KOPT-K1 (cell line): ENCODE data around the gene OR7A5.

ENCODE experiments used
- H3K27ac ChIP-seq: fragments of 200-600 bp; sonication (generic); 2 replicates; pipeline ENCODE4 v1.5.1; 2016; ENCODE audit warnings: antibody characterized with exemption, mild to moderate bottlenecking, low read depth, low read length; ENCODE audit not compliant: poor library complexity, severe bottlenecking
- H3K36me3 ChIP-seq: fragments of 200-600 bp; sonication (generic); 2 replicates; pipeline ENCODE4 v1.5.1; 2017; ENCODE audit warnings: antibody characterized with exemption, mild to moderate bottlenecking, low read length, moderate library complexity; ENCODE audit not compliant: insufficient read depth
- H3K9me3 ChIP-seq: fragments of 200-600 bp; sonication (generic); 2 replicates; pipeline ENCODE4 v1.5.1; 2017; ENCODE audit warnings: antibody characterized with exemption, low read length, mild to moderate bottlenecking; ENCODE audit not compliant: insufficient read depth, poor library complexity, severe bottlenecking

Gene OR7A5

DNA sequence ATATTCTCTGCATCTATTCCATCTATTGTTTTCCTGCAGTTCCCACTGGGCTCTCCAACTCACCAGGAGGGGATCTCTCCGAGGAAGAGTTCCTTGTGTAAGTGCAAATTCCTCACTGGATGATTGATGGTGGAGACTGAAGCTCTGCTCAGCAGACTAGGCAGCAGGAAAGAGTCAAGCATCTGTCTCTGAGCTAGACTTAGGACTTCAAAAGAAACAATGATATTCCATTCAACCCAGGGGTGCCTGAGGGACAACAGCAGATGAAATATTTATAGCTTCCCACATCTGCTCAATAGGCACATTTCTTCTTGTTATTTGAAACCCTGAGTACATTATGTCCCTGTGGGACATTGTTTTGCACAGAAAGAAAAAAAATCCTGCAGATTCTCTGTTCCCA lies at the start of gene OR7A5, which contains the start of gene OR7C1:
OR7A5 (minus strand) TSS at position 175 of the 400 bp plus-strand sequence. CDS start 6,944 bp downstream, outside the sequence.
OR7C1 (minus strand) TSS at position 175 of the 400 bp plus-strand sequence. CDS start 35,049 bp downstream, outside the sequence.
- no peaks in the 10 kb centered on the region for H3K9me3 ChIP-seq
- H3K36me3 ChIP-seq, result no peaks in the 10 kb centered on the region
- H3K27ac ChIP-seq, result no peak within 1 kb of the TSS

DNA sequence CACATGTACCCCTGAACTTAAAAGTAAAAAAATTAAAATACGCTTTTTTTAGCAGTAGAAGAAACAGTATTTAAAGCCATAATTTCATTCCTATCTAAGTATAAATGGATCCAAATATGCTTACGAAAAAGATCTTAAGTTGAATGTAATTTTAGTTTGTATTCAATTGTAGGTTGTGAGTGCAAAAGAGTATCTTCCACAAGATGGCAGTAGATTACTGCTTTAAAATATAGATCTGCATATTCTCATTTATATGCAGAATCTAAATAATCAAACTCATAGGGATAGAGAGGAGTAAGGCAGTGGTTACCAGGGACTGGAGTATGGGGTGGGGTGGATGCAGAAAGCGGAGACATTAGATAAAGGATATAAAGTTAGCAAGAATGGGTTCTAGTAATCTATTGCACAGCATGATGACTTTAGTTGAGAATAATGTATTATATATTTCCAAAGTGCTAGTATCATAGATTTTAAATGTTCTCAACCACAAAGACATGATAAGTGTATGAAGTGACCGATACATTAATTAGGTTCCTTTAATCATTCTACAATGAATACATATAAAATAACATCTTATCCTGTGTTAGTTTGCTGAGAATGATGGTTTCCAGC lies 36.7 kb upstream of the OR7A5 start:
- no peaks in the 10 kb centered on the region for H3K9me3 ChIP-seq
- H3K27ac ChIP-seq, result no peak overlapping the region
- no peaks in the 10 kb centered on the region for H3K36me3 ChIP-seq

DNA sequence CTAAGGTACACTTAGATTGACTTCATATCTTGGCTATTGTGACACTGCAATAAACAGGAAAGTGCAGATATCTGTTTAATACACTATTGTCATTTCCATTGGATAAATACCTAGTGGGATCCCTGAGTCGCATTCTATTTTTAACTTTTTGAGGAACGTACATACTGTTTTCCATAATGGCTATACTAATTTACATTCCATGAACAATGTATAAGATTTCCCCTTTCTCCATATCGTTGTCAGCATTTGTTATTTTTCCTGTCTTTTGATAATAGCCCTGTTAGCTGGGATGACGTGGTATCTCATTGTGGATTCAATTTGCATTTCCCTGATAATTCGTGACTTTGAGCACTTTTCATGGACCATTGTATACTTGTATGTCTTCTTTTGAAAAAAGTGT lies 33.5 kb upstream of the OR7A5 start:
- Histone ChIP-seq H3K27ac (no peak overlapping the region), H3K9me3 (no peaks in the 10 kb centered on the region)

DNA sequence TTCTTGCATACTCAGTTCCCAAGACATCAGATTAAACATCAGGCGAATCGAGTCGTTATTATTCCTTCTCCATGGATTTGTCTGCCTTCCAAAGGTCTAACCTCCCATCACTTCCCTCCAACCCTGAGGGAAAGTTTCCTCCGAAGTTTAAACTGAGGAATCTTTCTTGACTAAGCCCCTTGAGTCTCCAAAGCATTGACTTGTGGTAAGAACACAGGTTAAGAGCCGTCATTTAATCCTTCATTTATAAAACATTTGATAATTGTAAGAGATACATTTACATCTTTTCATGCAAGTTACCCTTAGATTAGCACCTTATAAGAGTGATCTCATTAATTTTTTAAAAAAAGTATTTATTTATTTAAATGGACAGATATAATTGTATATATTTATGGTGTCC lies 13.8 kb upstream of the OR7A5 start, which contains the start of gene OR7A10:
OR7A10 (minus strand) TSS at position 101 of the 400 bp plus-strand sequence. CDS start 7,045 bp downstream, outside the sequence.
- H3K27ac ChIP-seq, result no peak within 1 kb of the TSS
- no peaks in the 10 kb centered on the region for H3K36me3 ChIP-seq
- no peaks in the 10 kb centered on the region for H3K9me3 ChIP-seq

More for the DNA sequence above, 33.5 kb upstream of the OR7A5 start:
- no peaks in the 10 kb centered on the region for H3K36me3 ChIP-seq

DNA sequence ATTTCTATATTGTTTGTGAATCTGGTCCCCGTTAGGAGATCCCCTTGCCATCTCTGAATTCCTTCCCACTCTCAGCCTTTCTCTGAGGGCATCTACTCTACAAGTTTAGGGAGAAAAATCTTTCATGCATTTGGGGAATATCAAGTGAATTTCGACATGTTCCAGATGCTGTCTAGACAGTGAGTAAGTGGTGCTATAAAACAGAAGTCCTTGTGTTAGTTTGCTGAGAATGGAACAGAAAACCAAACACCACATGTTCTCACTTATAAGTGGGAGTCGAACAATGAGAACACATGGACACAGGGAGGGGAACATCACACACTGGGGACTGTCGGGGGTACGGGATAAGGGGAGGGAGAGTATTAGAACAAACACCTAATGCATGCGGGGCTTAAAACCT lies 8.6 kb upstream of the OR7A5 start:
- Histone ChIP-seq H3K9me3 (no peaks in the 10 kb centered on the region), H3K27ac (no peak overlapping the region), H3K36me3 (no peaks in the 10 kb centered on the region)

DNA sequence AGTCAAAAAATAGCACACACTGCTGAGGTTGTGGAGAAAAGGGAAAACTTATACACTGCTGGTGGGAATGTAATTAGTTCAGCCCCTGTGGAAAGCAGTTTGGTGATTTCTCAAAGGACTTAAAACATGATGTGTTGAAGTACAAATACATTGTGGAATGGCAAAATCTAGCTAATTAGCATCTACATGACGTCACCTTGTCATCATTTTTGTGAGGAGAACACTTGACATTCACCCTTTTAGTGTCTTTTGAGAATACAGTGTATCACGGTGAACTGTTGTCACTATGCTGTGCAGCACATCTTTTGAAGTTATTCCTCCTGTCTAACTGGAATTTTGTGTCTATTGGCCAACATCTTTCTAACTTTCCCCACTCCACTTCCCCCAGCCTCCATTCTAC lies 8.2 kb upstream of the OR7A5 start:
- H3K36me3 ChIP-seq, result no peaks in the 10 kb centered on the region
- H3K9me3 ChIP-seq, result no peaks in the 10 kb centered on the region
- no peak overlapping the region for H3K27ac ChIP-seq

DNA sequence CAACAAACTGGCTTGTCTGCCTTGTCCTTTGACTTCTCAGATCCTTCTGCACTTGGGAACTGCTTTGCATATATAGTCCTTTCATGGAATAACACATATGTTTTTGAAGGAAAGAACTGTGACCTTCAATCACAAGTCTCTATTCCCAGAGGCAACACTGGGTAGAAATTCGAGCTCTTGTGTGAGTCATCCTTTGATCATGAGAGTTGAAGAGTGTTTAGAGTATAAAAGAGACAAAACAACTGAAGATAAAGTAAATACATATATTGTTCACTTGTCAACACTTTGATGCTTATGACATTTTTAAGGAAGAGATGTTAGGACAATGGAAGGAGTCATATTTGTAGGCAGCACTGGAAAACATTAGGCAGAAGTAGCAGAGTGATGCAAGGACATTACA lies 5.2 kb upstream of the OR7A5 start:
- Histone ChIP-seq H3K9me3 (no peaks in the 10 kb centered on the region), H3K27ac (no peak overlapping the region), H3K36me3 (no peaks in the 10 kb centered on the region)

DNA sequence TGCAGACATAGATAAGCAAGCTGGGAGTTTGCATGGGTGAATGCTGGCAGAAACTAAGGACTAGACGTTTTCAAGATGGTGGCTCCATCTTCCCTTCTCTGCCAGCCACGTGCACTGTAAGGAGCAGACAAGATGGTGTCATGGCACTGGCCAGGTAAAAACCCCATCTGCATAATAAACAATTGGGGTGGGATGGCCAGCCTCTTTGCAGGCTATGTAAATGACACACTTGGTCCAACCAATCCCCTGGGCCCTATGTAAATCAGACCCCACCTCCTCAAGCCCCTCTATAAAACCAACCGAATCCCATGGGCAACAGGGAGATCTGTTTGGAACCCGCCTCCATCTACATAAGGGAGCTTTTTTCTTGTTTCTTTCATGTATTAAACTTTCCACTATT lies 2.4 kb upstream of the OR7A5 start:
- Histone ChIP-seq H3K9me3 (no peaks in the 10 kb centered on the region), H3K27ac (no peak overlapping the region), H3K36me3 (no peaks in the 10 kb centered on the region)

DNA sequence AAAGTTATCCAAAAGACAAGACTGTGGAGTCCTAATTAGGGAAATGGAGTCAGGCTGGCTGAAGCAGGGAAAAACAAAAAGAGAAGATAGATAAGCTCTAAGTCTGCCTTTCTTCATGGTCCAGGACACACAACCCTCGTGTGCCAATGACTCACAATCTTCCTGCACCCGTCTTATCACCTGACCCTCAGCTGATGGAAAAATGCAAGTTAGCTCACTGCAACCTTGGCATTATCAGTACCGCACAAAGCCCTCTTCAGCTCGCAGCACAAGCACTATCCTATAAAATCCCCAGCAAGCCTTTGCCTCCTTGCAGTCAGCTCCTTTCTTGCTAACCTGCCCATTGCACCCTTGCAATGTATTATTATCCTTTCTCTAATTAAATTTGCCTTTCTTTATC lies 4.3 kb downstream of the OR7A5 start:
- H3K36me3 ChIP-seq, result no peaks in the 10 kb centered on the region
- peaks cover 2% of the 10 kb centered on the region for H3K9me3 ChIP-seq
- H3K27ac ChIP-seq, result no peak overlapping the region

DNA sequence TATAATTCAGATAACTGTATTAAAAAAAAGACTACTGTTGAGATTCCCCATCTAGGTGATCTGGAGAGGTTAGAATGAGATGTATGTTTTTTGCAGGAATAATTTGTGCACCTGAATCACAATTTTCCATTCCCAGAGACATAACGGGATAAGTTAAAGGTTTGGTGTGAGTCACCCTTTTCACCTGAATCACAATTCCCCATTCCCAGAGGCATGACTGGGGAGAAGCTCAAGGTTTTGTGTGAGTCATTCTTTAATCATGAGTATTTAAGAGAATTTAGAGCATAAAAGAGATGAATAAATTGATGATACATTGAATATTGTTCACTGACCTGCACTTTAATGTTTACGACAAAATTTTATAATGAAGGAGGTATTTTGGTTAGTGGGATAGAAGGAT lies 9.0 kb downstream of the OR7A5 start:
- H3K27ac ChIP-seq, result no peak overlapping the region
- H3K36me3 ChIP-seq, result no peaks in the 10 kb centered on the region
- peaks cover 6% of the 10 kb centered on the region for H3K9me3 ChIP-seq

DNA sequence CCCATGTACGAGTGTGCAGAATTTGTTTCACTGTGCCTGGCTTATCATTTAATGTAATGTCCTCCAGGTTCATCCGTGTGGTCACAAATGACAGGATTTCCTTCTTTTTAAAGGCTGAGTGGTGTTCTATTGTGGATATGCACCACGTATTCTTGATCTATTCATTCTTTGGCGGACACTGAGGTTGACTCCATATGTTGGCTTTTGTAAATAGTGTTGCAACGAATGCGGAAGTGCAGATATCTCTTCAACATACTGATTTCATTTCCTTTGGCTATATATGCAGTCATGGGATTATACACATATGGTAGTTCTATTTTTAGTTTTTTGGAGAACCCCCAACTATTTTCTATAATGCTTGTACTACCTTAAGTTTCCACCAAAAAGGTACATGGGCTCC lies 13.0 kb downstream of the OR7A5 start:
- Histone ChIP-seq H3K27ac (no peak overlapping the region), H3K36me3 (no peaks in the 10 kb centered on the region), H3K9me3 (peaks cover 6% of the 10 kb centered on the region)

DNA sequence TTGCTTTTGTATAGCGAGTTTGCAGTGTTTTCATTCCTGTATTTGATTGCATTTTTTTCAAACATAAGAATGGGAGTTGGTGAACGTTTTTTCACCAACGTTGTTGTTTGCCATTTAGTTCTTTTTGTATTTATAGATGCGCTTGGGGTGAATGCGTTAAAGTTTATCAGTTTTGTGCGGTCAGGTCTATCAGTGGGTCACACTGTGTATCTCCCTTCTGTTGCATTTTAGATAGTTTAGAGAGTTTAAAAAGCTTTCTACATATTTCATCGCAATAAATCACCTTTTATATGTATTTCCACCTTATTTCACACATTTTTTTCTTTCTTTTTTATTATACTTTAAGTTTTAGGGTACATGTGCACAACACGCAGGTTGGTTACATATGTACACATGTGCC lies 16.4 kb downstream of the OR7A5 start:
- Histone ChIP-seq H3K36me3 (no peaks in the 10 kb centered on the region), H3K9me3 (no peaks in the 10 kb centered on the region), H3K27ac (no peak overlapping the region)

DNA sequence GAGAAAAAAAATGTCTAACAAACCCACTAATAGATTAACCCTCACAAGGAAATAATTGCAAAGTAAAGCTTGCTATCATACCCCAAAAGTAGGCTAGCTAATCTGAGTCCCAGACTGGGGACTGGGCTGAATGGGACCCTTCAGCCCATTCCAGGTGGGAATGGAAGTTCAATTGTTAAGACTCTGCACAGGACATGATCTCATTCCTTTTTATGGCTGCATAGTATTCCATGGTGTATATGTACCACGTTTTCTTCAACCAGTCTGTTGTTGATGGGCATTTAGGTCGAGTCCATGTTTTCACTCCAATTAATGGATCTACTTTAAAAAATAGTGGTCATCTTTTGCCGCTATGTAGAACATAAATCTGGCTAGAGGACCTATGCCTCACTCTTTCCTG lies 17.9 kb downstream of the OR7A5 start:
- no peaks in the 10 kb centered on the region for H3K9me3 ChIP-seq
- H3K36me3 ChIP-seq, result no peaks in the 10 kb centered on the region
- H3K27ac ChIP-seq, result no peak overlapping the region

DNA sequence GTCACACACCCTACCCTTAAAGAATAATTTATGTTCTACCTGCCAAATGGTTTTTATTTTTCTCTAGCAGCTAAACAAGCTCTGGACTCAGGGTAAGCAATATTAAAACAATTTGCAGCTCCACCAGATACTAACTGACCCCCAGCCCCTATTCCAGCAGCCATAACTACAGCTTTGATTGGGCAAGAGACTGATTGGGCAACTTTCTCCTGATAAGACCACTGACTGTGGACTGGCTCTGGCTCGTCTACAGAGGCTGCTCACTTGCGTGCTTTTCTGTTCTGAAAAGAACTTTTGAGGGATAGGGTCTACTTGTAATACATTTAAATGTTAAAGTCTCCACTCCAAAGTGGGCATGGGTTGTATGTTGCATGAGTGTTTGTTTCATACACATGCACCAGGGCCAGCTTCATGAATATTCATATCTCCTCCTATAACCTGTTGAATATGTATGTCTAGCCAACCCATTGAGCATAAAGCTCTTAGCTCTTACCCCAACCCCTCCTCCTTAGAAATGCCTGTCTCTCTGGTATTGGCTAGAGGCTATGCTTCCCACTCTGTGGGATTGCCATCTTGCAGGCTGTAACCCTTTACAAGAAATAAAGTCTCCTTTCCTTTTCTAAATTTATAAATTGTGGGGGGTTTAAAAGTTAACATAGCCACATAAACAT lies 19.9 kb downstream of the OR7A5 start:
- Histone ChIP-seq H3K36me3 (no peaks in the 10 kb centered on the region), H3K9me3 (no peaks in the 10 kb centered on the region), H3K27ac (no peak overlapping the region)

DNA sequence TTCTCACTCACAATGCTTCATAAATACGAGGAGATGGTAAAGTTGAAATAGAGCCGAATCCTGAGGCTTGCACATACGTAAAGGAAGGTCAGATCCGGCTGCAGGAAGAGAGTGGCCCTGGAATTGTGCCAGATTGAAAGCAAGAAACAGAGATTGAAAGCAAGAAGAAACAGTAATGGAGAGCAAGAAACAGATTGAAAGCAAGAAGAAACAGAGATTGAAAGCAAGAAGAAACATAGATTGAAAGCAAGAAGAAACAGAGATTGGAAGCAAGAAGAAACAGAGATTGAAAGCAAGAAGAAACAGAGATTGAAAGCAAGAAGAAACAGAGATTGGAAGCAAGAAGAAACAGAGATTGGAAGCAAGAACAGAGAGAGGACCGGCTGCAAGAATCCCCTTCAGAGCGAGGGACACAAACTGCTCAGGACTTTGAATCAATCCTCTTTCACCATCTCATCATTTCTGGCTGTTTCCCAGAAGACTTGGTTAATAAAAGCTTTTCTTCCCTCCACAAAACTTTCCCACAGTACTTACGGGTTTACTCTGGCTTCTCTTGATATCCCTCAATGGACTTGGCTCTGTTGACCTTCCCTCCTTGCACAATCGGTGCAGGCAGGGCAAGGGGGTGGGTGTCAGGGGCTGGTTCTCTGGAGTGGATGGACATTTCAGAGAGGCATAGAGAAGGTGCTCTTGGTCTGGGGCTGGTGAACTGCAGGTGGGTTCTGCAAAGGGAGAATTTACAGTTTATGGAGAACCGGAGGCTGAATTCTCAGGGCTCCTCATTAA lies 25.5 kb downstream of the OR7A5 start:
- Histone ChIP-seq H3K36me3 (no peaks in the 10 kb centered on the region), H3K27ac (no peak overlapping the region), H3K9me3 (no peaks in the 10 kb centered on the region)
